ENCODE data around the gene BRSK1. TPM values are rescaled to one million over a fixed set of nuclear protein-coding genes. Genes with fewer than 3 reads are reported as not detected.

Gene BRSK1
- total RNA-seq, 1 donor from 2014 or later: 24.1 TPM

GRCh38 chr19:55358943-55359908 lies 75.4 kb downstream of the BRSK1 start:
- peaks cover 40% of the 10 kb centered on the region for H3K27me3 Mint-ChIP-seq (ENCODE audit: insufficient read depth, low read depth)
- H3K4me3 ChIP-seq: no peak overlapping the region
- DNase-seq (ENCODE audit: low spot score): no peak
- H3K4me1 ChIP-seq: peaks cover 15% of the 10 kb centered on the region
- no peak overlapping the region for H3K4me2 ChIP-seq
- TF ChIP-seq, protein P1, sequence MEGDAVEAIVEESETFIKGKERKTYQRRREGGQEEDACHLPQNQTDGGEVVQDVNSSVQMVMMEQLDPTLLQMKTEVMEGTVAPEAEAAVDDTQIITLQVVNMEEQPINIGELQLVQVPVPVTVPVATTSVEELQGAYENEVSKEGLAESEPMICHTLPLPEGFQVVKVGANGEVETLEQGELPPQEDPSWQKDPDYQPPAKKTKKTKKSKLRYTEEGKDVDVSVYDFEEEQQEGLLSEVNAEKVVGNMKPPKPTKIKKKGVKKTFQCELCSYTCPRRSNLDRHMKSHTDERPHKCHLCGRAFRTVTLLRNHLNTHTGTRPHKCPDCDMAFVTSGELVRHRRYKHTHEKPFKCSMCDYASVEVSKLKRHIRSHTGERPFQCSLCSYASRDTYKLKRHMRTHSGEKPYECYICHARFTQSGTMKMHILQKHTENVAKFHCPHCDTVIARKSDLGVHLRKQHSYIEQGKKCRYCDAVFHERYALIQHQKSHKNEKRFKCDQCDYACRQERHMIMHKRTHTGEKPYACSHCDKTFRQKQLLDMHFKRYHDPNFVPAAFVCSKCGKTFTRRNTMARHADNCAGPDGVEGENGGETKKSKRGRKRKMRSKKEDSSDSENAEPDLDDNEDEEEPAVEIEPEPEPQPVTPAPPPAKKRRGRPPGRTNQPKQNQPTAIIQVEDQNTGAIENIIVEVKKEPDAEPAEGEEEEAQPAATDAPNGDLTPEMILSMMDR (IDR thresholded peaks at IDR 0.05): no peak
- TF ChIP-seq EZH2 (IDR thresholded peaks at IDR 0.05) (no peak), EZH2phosphoT487 (IDR thresholded peaks at IDR 0.05) (no peak)
- H3K9me3 Mint-ChIP-seq: no peaks in the 10 kb centered on the region
- H3K27ac Mint-ChIP-seq: no peak overlapping the region
- no peak overlapping the region for H3K4me3 Mint-ChIP-seq
- no peaks in the 10 kb centered on the region for H3K36me3 Mint-ChIP-seq
- peaks cover 18% of the 10 kb centered on the region for H3F3A ChIP-seq (ENCODE audit: low read depth)
- peaks cover 5% of the 10 kb centered on the region for H3K4me1 Mint-ChIP-seq
- H3K79me2 ChIP-seq (ENCODE audit: low read depth): no peaks in the 10 kb centered on the region
- H2AFZ ChIP-seq (replicated peaks): no peak overlapping the region
- no peak overlapping the region for H3K9ac ChIP-seq
- H3K27ac ChIP-seq: no peak overlapping the region
- no peaks in the 10 kb centered on the region for H3K9me3 ChIP-seq (ENCODE audit: low read depth)
- peaks cover 34% of the 10 kb centered on the region for H3K27me3 ChIP-seq
- no peaks in the 10 kb centered on the region for H3K36me3 ChIP-seq
- H4K20me1 ChIP-seq (ENCODE audit: low read depth): no peaks in the 10 kb centered on the region

- H3K27me3 Mint-ChIP-seq (ENCODE audit: insufficient read depth, low read depth): peaks cover 30% of the 10 kb centered on the region
- Histone ChIP-seq H3K9me3 (ENCODE audit: low read depth) (no peaks in the 10 kb centered on the region), H3K27me3 (peaks cover 17% of the 10 kb centered on the region), H3K4me2 (no peak overlapping the region), H4K20me1 (ENCODE audit: low read depth) (no peaks in the 10 kb centered on the region), H3K36me3 (no peaks in the 10 kb centered on the region), H3F3A (ENCODE audit: low read depth) (peaks cover 3% of the 10 kb centered on the region), H3K9ac (no peak overlapping the region), H3K27ac (no peak overlapping the region), H3K4me1 (peaks cover 9% of the 10 kb centered on the region), H3K79me2 (ENCODE audit: low read depth) (no peaks in the 10 kb centered on the region), H3K4me3 (no peak overlapping the region), H2AFZ (replicated peaks) (no peak overlapping the region)
- TF ChIP-seq EZH2 (IDR thresholded peaks at IDR 0.05) (no peak), EZH2phosphoT487 (IDR thresholded peaks at IDR 0.05) (no peak)
- TF ChIP-seq, protein P1 (IDR thresholded peaks at IDR 0.05): no peak
- peaks cover 2% of the 10 kb centered on the region for H3K4me1 Mint-ChIP-seq
- no peaks in the 10 kb centered on the region for H3K36me3 Mint-ChIP-seq
- no peaks in the 10 kb centered on the region for H3K9me3 Mint-ChIP-seq
- no peak overlapping the region for H3K4me3 Mint-ChIP-seq
- H3K27ac Mint-ChIP-seq: no peak overlapping the region
- DNase-seq (ENCODE audit: low spot score): no peak
These were observed 77.1 kb downstream of the BRSK1 start for GRCh38 chr19:55360902-55361301.

Small RNAs within 50 kb of the gene (microRNA-seq; reads per million reads assigned to microRNA genes)
- gene MIR6802: not detected
- gene MIR6803: 1.6 reads per million

Small RNAs within 50 kb of the gene (small RNA-seq; reads per million reads assigned to genes)
- gene MIR6802: not detected
- not detected for gene MIR6803

Other genes starting within 250 kb of the BRSK1 start
- not detected in 2 replicates for gene GP6, start 245.7 kb upstream of the BRSK1 start, total RNA-seq (ENCODE audit: low replicate concordance)
- gene RDH13, start 220.8 kb upstream of the BRSK1 start, total RNA-seq (ENCODE audit: low replicate concordance): 9.0 and 9.4 TPM in 2 replicates
- gene EPS8L1, start 208.1 kb upstream of the BRSK1 start, total RNA-seq (ENCODE audit: low replicate concordance): 7.0 and 17.5 TPM in 2 replicates
- 21.8 and 62.7 TPM in 2 replicates for gene PPP1R12C, start 166.4 kb upstream of the BRSK1 start, total RNA-seq (ENCODE audit: low replicate concordance)
- 74.1 and 121 TPM in 2 replicates for gene TNNT1, start 134.8 kb upstream of the BRSK1 start, total RNA-seq (ENCODE audit: low replicate concordance)
- 22.2 and 41.0 TPM in 2 replicates for gene TNNI3, start 126.3 kb upstream of the BRSK1 start, total RNA-seq (ENCODE audit: low replicate concordance)
- 9.1 and 12.0 TPM in 2 replicates for gene DNAAF3, start 117.4 kb upstream of the BRSK1 start, total RNA-seq (ENCODE audit: low replicate concordance)
- 0.22 TPM in 1 of 2 replicates, not detected in the other for gene SYT5, start 103.7 kb upstream of the BRSK1 start, total RNA-seq (ENCODE audit: low replicate concordance)
- gene PTPRH, start 74.5 kb upstream of the BRSK1 start, total RNA-seq (ENCODE audit: low replicate concordance): not detected in 2 replicates
- gene TMEM86B, start 55.2 kb upstream of the BRSK1 start, total RNA-seq (ENCODE audit: low replicate concordance): 1.4 and 3.3 TPM in 2 replicates
- gene PPP6R1, start 25.0 kb upstream of the BRSK1 start, total RNA-seq (ENCODE audit: low replicate concordance): 13.1 and 40.4 TPM in 2 replicates
- 15.0 and 43.1 TPM in 2 replicates for gene HSPBP1, start 3.9 kb upstream of the BRSK1 start, total RNA-seq (ENCODE audit: low replicate concordance)
- 0.62 TPM in 1 of 2 replicates, not detected in the other for gene TMEM150B, start 41.3 kb downstream of the BRSK1 start, total RNA-seq (ENCODE audit: low replicate concordance)
- gene KMT5C, start 55.9 kb downstream of the BRSK1 start, total RNA-seq (ENCODE audit: low replicate concordance): 21.1 and 73.7 TPM in 2 replicates
- gene COX6B2, start 70.7 kb downstream of the BRSK1 start, total RNA-seq (ENCODE audit: low replicate concordance): 0.77 TPM in 1 of 2 replicates, not detected in the other
- 0.09 TPM in 1 of 2 replicates, not detected in the other for gene GARIN5B, start 79.3 kb downstream of the BRSK1 start, total RNA-seq (ENCODE audit: low replicate concordance)
- gene IL11, start 86.5 kb downstream of the BRSK1 start, total RNA-seq (ENCODE audit: low replicate concordance): 0.06 and 0.62 TPM in 2 replicates
- not detected in 2 replicates for gene TMEM190, start 92.8 kb downstream of the BRSK1 start, total RNA-seq (ENCODE audit: low replicate concordance)
- gene TMEM238, start 100.3 kb downstream of the BRSK1 start, total RNA-seq (ENCODE audit: low replicate concordance): 0.15 TPM in 1 of 2 replicates, not detected in the other
- 1,017 and 1,124 TPM in 2 replicates for gene RPL28, start 101.9 kb downstream of the BRSK1 start, total RNA-seq (ENCODE audit: low replicate concordance)
- gene UBE2S, start 123.8 kb downstream of the BRSK1 start, total RNA-seq (ENCODE audit: low replicate concordance): 118 and 159 TPM in 2 replicates
- 0.09 and 0.21 TPM in 2 replicates for gene SHISA7, start 159.3 kb downstream of the BRSK1 start, total RNA-seq (ENCODE audit: low replicate concordance)
- gene ISOC2, start 177.6 kb downstream of the BRSK1 start, total RNA-seq (ENCODE audit: low replicate concordance): 14.8 and 34.4 TPM in 2 replicates
- gene C19orf85, start 180.8 kb downstream of the BRSK1 start, total RNA-seq (ENCODE audit: low replicate concordance): not detected in 2 replicates
- 5.0 TPM in 1 of 2 replicates, not detected in the other for gene ZNF628, start 192.6 kb downstream of the BRSK1 start, total RNA-seq (ENCODE audit: low replicate concordance)
- gene NAT14, start 201.2 kb downstream of the BRSK1 start, total RNA-seq (ENCODE audit: low replicate concordance): 16.2 and 49.2 TPM in 2 replicates
- 0.56 TPM in 1 of 2 replicates, not detected in the other for gene SSC5D, start 204.4 kb downstream of the BRSK1 start, total RNA-seq (ENCODE audit: low replicate concordance)

Data from neural progenitor cell (in vitro differentiated cells).